GM12878 (cell line): Measurements from ENCODE around the gene MBNL1. TPM values are rescaled to one million over a fixed set of nuclear protein-coding genes. Genes with fewer than 3 reads are reported as not detected.

Experiments
- ATAC-seq: fragments of 200-7000 bp; cut with Tn5 transposase; 3 replicates; pipeline ENCODE4 v1.9.1; 2020; ENCODE audit warnings: mild to moderate bottlenecking, moderate library complexity
- BruUV-seq: library from RNA; stranded (reverse); fragments of 400-500 nt; replicated peaks from 2 replicates; lab custom pipeline; 2021; lab: Mats Ljungman, UMichigan
- CTCF ChIA-PET: fragments of 300-600 bp; sonication (Branson Sonifier 250); formaldehyde crosslinking; extraction: SDS; loops from one replicate; lab custom pipeline; 2021; ENCODE audit warnings: inconsistent platforms; lab: Yijun Ruan, JAX
- POLR2A ChIA-PET: fragments of 350-600 bp; formaldehyde crosslinking; extraction: SDS; loops from one replicate; lab custom pipeline; 2021; ENCODE audit warnings: inconsistent platforms; lab: Charles Lee
- RAD21 ChIA-PET: fragments of 300-600 bp; sonication (Branson Sonifier 250); formaldehyde crosslinking; loops from one replicate; lab custom pipeline; 2023; ENCODE audit warnings: antibody characterized with exemption; ENCODE audit not compliant: unreplicated experiment; lab: Charles Lee
- SMC1A ChIA-PET: fragments of 300-600 bp; sonication (Branson Sonifier 250); formaldehyde crosslinking; loops from one replicate; lab custom pipeline; 2023; ENCODE audit not compliant: unreplicated experiment, uncharacterized antibody; lab: Charles Lee
- DNase-seq: peaks from one replicate; pipeline ENCODE4 v3.0.0-alpha.2; 2011; ENCODE audit warnings: low read depth, low spot score
- FAIRE-seq: peaks from 3 replicates; lab custom pipeline; 2011; peaks lifted over from hg19 to GRCh38; lab: Jason Lieb, UNC
- H2AFZ ChIP-seq: 2 replicates; pipeline ENCODE4 v1.6.0; 2011; ENCODE audit warnings: low read depth, low read length, control low read depth; ENCODE audit not compliant: control insufficient read depth
- H3K27ac ChIP-seq: 2 replicates; pipeline ENCODE4 v1.5.1; 2011; ENCODE audit warnings: control low read depth; ENCODE audit not compliant: control insufficient read depth, insufficient read depth
- H3K27me3 ChIP-seq, 2 experiments: replicated peaks in 1 of 2; 2 replicates each; pipeline versions ENCODE4 v1.6.0 to v1.6.1; 2011; ENCODE audit warnings: low read length in 1 of 2; ENCODE audit not compliant: control insufficient read depth in 2 of 2, insufficient read depth in 2 of 2
- H3K36me3 ChIP-seq, 2 experiments: 2 replicates each; pipeline ENCODE4 v1.5.1; 2011; ENCODE audit warnings: low read length in 1 of 2; ENCODE audit not compliant: control insufficient read depth in 2 of 2, insufficient read depth in 2 of 2
- H3K4me1 ChIP-seq: 2 replicates; pipeline ENCODE4 v1.6.1; 2011; ENCODE audit warnings: mild to moderate bottlenecking, low read length, moderate library complexity, mixed read lengths; ENCODE audit not compliant: control insufficient read depth, insufficient read depth
- H3K4me2 ChIP-seq: 2 replicates; pipeline ENCODE4 v1.6.0; 2011; ENCODE audit warnings: control low read depth; ENCODE audit not compliant: control insufficient read depth, insufficient read depth
- H3K4me3 ChIP-seq: fragments of 200-600 bp; sonication (generic); 2 replicates; pipeline ENCODE4 v1.5.1; 2016
- H3K79me2 ChIP-seq: 2 replicates; pipeline ENCODE4 v1.6.0; 2011; ENCODE audit warnings: low read length; ENCODE audit not compliant: control insufficient read depth, insufficient read depth
- H3K9ac ChIP-seq: 2 replicates; pipeline ENCODE4 v1.8.0; 2011; ENCODE audit warnings: low read length, control low read depth, mixed read lengths; ENCODE audit not compliant: control insufficient read depth, insufficient read depth
- H3K9me3 ChIP-seq: replicated peaks from 3 replicates; pipeline ENCODE4 v1.5.1; 2011; ENCODE audit warnings: mild to moderate bottlenecking, low read length; ENCODE audit not compliant: control insufficient read depth, insufficient read depth
- H4K20me1 ChIP-seq: 2 replicates; pipeline ENCODE4 v1.6.0; 2011; ENCODE audit not compliant: control insufficient read depth, insufficient read depth
- FOS ChIP-seq: IDR thresholded peaks from 3 replicates; pipeline ENCODE4 v1.6.1; 2011; ENCODE audit warnings: borderline replicate concordance; ENCODE audit not compliant: insufficient read length; ENCODE audit errors: extremely low read depth
- HCFC1 ChIP-seq: fragments of 150-350 bp; IDR thresholded peaks from 2 replicates; pipeline ENCODE4 v1.6.1; 2014; ENCODE audit warnings: low read length
- IRF4 ChIP-seq: IDR thresholded peaks from 2 replicates; pipeline ENCODE4 v1.6.1; 2011; ENCODE audit warnings: low read depth, low read length
- RCOR1 ChIP-seq: conservative IDR thresholded peaks from 2 replicates; pipeline ENCODE4 v1.6.1; 2012; ENCODE audit warnings: low read depth, low read length, improper control_type of control experiment
- STAT3 ChIP-seq: IDR thresholded peaks from 2 replicates; pipeline ENCODE4 v1.6.1; 2011; ENCODE audit warnings: low read depth, low read length, improper control_type of control experiment
- WRNIP1 ChIP-seq: IDR thresholded peaks from 2 replicates; pipeline ENCODE4 v1.6.1; 2011; ENCODE audit warnings: low read depth, low read length, improper control_type of control experiment, borderline replicate concordance
- ZNF274 ChIP-seq: IDR thresholded peaks from one replicate; pipeline ENCODE4 v1.8.0; 2011; ENCODE audit not compliant: insufficient read length, insufficient read depth
- WGBS: methylation state at CpG from one replicate; pipeline ENCODE4 v1.1.6; 2016; ENCODE audit warnings: low lambda C conversion rate; ENCODE audit not compliant: insufficient replicate concordance, insufficient coverage; ENCODE audit errors: missing lambda C conversion rate; 5-methylcytosine and 5-hydroxymethylcytosine counted together
- in situ Hi-C: fragments of 300-500 bp; cut with MboI; formaldehyde crosslinking; loops from 9 replicates; pipeline ENCODE4 v1.14.3; 2018; ENCODE audit warnings: mixed read lengths
- intact Hi-C: fragments of 100-400 bp; cut with micrococcal nuclease; formaldehyde crosslinking; loops from one replicate; pipeline ENCODE4 v1.14.2; 2022; ENCODE audit not compliant: unreplicated experiment
- polyA plus RNA-seq, 11 experiments: library from polyadenylated mRNA; depleted of rRNA in 4 of 11; unstranded in 6 of 11; stranded (reverse) in 5 of 11; fragments of >200 nt; fragmentation: Nextera tagmentation in 4 of 11; fragmentation: Illumina TruSeq in 1 of 11; extraction: Ambion mirVana in 4 of 11; extraction: Trizol in 1 of 11; gene quantifications; 1 replicate in 1 of 11; 2 replicates in 10 of 11; pipeline versions ENCODE4 v1.2.1 to v1.2.3, GENCODE V29; 2011 to 2016; ENCODE audit warnings: inconsistent platforms in 2 of 11, missing spikeins in 2 of 11, low read depth in 1 of 11
- total RNA-seq, 4 experiments: library from RNA; depleted of rRNA in 3 of 4; stranded (reverse); fragments of >200 nt in 3 of 4; fragmentation: Illumina TruSeq in 1 of 4; extraction: Trizol in 1 of 4; gene quantifications; 2 replicates each; pipeline versions ENCODE4 v1.2.1 to v1.2.3, GENCODE V29; 2013 to 2021
- TF ChIP-seq, protein P1 (sequence below): fragments of 450-650 bp; IDR thresholded peaks from 2 replicates; pipeline ENCODE4 v1.6.1; 2018; ENCODE audit warnings: borderline replicate concordance, mild to moderate bottlenecking; ENCODE audit not compliant: partially characterized antibody
- TF ChIP-seq, protein P2 (sequence below): fragments of 450-650 bp; IDR thresholded peaks from 2 replicates; pipeline ENCODE4 v1.6.1; 2017; ENCODE audit warnings: mild to moderate bottlenecking, moderate library complexity

Gene MBNL1
- total and polyA plus RNA-seq, 10 of the 15 experiments (the other 5 are each of a cell fraction or from before 2014, with no cell fraction given), result 59.6 to 337 (median 143) TPM

DNA sequence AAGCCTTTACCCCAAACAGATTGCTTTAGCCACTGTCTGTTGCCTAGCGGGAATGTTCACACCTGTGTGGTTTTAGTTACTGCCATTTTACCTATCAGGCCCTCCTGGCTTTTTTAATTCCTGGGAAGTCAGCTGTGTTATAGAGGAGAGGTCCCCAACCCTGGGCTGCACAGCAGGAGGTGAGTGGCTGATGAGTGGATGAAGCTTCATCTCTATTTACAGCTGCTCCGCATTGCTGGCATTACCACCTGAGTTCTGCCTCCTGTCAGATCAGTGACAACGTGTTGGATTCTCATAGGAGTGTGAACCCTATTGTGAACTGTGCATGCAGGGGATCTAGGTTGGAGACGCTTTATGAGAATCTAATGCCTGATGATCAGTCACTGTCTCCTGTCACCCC, 127.0 kb downstream of the MBNL1 start:
- TF ChIP-seq, protein P1, sequence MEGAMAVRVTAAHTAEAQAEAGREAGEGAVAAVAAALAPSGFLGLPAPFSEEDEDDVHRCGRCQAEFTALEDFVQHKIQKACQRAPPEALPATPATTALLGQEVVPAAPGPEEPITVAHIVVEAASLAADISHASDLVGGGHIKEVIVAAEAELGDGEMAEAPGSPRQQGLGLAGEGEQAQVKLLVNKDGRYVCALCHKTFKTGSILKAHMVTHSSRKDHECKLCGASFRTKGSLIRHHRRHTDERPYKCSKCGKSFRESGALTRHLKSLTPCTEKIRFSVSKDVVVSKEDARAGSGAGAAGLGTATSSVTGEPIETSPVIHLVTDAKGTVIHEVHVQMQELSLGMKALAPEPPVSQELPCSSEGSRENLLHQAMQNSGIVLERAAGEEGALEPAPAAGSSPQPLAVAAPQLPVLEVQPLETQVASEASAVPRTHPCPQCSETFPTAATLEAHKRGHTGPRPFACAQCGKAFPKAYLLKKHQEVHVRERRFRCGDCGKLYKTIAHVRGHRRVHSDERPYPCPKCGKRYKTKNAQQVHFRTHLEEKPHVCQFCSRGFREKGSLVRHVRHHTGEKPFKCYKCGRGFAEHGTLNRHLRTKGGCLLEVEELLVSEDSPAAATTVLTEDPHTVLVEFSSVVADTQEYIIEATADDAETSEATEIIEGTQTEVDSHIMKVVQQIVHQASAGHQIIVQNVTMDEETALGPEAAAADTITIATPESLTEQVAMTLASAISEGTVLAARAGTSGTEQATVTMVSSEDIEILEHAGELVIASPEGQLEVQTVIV, result no peak
- TF ChIP-seq FOS (no peak), ZNF274 (no peak), IRF4 (no peak), RCOR1 (no peak), HCFC1 (no peak), STAT3 (no peak), WRNIP1 (no peak)
- TF ChIP-seq, protein P2, sequence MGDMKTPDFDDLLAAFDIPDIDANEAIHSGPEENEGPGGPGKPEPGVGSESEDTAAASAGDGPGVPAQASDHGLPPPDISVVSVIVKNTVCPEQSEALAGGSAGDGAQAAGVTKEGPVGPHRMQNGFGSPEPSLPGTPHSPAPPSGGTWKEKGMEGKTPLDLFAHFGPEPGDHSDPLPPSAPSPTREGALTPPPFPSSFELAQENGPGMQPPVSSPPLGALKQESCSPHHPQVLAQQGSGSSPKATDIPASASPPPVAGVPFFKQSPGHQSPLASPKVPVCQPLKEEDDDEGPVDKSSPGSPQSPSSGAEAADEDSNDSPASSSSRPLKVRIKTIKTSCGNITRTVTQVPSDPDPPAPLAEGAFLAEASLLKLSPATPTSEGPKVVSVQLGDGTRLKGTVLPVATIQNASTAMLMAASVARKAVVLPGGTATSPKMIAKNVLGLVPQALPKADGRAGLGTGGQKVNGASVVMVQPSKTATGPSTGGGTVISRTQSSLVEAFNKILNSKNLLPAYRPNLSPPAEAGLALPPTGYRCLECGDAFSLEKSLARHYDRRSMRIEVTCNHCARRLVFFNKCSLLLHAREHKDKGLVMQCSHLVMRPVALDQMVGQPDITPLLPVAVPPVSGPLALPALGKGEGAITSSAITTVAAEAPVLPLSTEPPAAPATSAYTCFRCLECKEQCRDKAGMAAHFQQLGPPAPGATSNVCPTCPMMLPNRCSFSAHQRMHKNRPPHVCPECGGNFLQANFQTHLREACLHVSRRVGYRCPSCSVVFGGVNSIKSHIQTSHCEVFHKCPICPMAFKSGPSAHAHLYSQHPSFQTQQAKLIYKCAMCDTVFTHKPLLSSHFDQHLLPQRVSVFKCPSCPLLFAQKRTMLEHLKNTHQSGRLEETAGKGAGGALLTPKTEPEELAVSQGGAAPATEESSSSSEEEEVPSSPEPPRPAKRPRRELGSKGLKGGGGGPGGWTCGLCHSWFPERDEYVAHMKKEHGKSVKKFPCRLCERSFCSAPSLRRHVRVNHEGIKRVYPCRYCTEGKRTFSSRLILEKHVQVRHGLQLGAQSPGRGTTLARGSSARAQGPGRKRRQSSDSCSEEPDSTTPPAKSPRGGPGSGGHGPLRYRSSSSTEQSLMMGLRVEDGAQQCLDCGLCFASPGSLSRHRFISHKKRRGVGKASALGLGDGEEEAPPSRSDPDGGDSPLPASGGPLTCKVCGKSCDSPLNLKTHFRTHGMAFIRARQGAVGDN, result no peak
- in situ Hi-C loops (no loop called here), intact Hi-C loops (no loop called here)
- ChIA-PET CTCF (interaction anchor here (0.9 to 1.3 kb wide), 2 partner anchors 14 to 198 kb away, joined by 3 read pairs; no protein-coding TSS in a partner anchor), SMC1A (interaction anchor here (1.0 to 4.6 kb wide), 5 partner anchors 14 to 48 kb away, joined by 3 to 20 read pairs (median 4); no protein-coding TSS in a partner anchor), RAD21 (interaction anchor here (1.3 kb wide), 1 partner anchor 19 kb away, joined by 3 read pairs; no protein-coding TSS in a partner anchor), POLR2A (interaction anchor here (0.7 kb wide), 1 partner anchor 11 kb away, joined by 3 read pairs; no protein-coding TSS in a partner anchor)
- no TSS peak for BruUV-seq
- FAIRE-seq (no peak), ATAC-seq (no peak), DNase-seq (no peak)
- Histone ChIP-seq H3K4me2 (no peak overlapping the region), H3K4me1 (no peaks in the 10 kb centered on the region), H3K9ac (no peak overlapping the region), H3K4me3 (no peak overlapping the region), H4K20me1 (no peaks in the 10 kb centered on the region), H3K36me3 (peaks cover 0 to 21% of the 10 kb centered on the region in 2 experiments; a peak in 2 of 4 replicates), H3K27ac (no peak overlapping the region), H2AFZ (no peak overlapping the region), H3K9me3 (no peaks in the 10 kb centered on the region; the same call in 1 of the 3 replicates), H3K79me2 (peaks cover 70% of the 10 kb centered on the region), H3K27me3 (no peaks in the 10 kb centered on the region)
- WGBS, result 89% methylated on average over 4 of the region's 4 CpGs
